GM21423 (cell line): ENCODE data around the gene ZNF205.
"Not testable (repeated sequence)": the region's sequence is repeated elsewhere in the genome, so short reads cannot be mapped to it uniquely, and the experiment has no call there.

Experiments
- ATAC-seq: cut with Tn5 transposase; IDR thresholded peaks from one replicate; pipeline ENCODE4 v1.9.1; 2021; ENCODE audit warnings: mild to moderate bottlenecking, moderate library complexity; ENCODE audit not compliant: unreplicated experiment

ZNF205 gene

GRCh38 chr16:3112058-3112880, at the start of gene ZNF205:
Gene ZNF205, plus strand, starts transcription at chr16:3112586. Its CDS starts 845 bp downstream, at chr16:3113431.
- ATAC-seq: no peak

- ATAC-seq: no peak
These were observed 48.6 kb upstream of the ZNF205 start for GRCh38 chr16:3063625-3064386.

- no peak for ATAC-seq
These were observed 47.2 kb upstream of the ZNF205 start, which contains the start of gene IL32 for GRCh38 chr16:3065069-3065741. Gene IL32, plus strand, starts transcription at chr16:3065640. Its CDS starts 172 bp downstream, at chr16:3065812.

GRCh38 chr16:3065742-3066439, 46.5 kb upstream of the ZNF205 start:
- ATAC-seq: no peak

- no peak for ATAC-seq
These were observed 46.0 kb upstream of the ZNF205 start for GRCh38 chr16:3066440-3066748.

GRCh38 chr16:3068487-3068886, 43.9 kb upstream of the ZNF205 start:
- ATAC-seq: no peak

GRCh38 chr16:3069146-3069545, 43.2 kb upstream of the ZNF205 start:
- ATAC-seq: not testable (repeated sequence)

- ATAC-seq: no peak
These were observed 41.7 kb upstream of the ZNF205 start for GRCh38 chr16:3070608-3071111.

- ATAC-seq: no peak
These were observed 40.7 kb upstream of the ZNF205 start for GRCh38 chr16:3071655-3072054.

GRCh38 chr16:3072148-3072547, 40.2 kb upstream of the ZNF205 start:
- not testable (repeated sequence) for ATAC-seq

- not testable (repeated sequence) for ATAC-seq
These were observed 39.7 kb upstream of the ZNF205 start for GRCh38 chr16:3072576-3073263.

- ATAC-seq: no peak
These were observed 38.9 kb upstream of the ZNF205 start for GRCh38 chr16:3073448-3073847.

- ATAC-seq: peak; percentile 80
These were observed 37.4 kb upstream of the ZNF205 start for GRCh38 chr16:3074860-3075522.

GRCh38 chr16:3075523-3075915, 36.9 kb upstream of the ZNF205 start:
- ATAC-seq: peak; percentile 3

- not testable (repeated sequence) for ATAC-seq
These were observed 36.4 kb upstream of the ZNF205 start for GRCh38 chr16:3075946-3076345.

GRCh38 chr16:3076577-3076976, 35.8 kb upstream of the ZNF205 start:
- no peak for ATAC-seq

- no peak for ATAC-seq
These were observed 32.4 kb upstream of the ZNF205 start for GRCh38 chr16:3080024-3080423.

- ATAC-seq: not testable (repeated sequence)
These were observed 30.4 kb upstream of the ZNF205 start for GRCh38 chr16:3081957-3082356.

GRCh38 chr16:3083408-3083807, 29.0 kb upstream of the ZNF205 start:
- not testable (repeated sequence) for ATAC-seq

- no peak for ATAC-seq
These were observed 27.9 kb upstream of the ZNF205 start for GRCh38 chr16:3084491-3084890.
